Measurements from ENCODE around the gene FCRL1. TPM values are rescaled to one million over a fixed set of nuclear protein-coding genes. Genes with fewer than 3 reads are reported as not detected.

Gene FCRL1
- total RNA-seq, 2 experiments from 2014 or later = 62.8 to 72.6 TPM

GRCh38 chr1:157785248-157785647 lies 34.7 kb downstream of the FCRL1 start:
- intact Hi-C loops (cut with micrococcal nuclease; ENCODE audit: unreplicated experiment) = no loop called here
- no peak for TF ChIP-seq EZH2phosphoT487 (IDR thresholded peaks at IDR 0.05; ENCODE audit: borderline replicate concordance, low read depth, low read length)
- no peak for TF ChIP-seq CTCF (conservative IDR thresholded peaks at IDR 0.05; ENCODE audit: low read length)
- Histone ChIP-seq H2AFZ (ENCODE audit: low read length) (peak overlapping the region; percentile 2; the same call in 1 of the 2 replicates), H3K27ac (ENCODE audit: low read depth, low read length, poor library complexity, severe bottlenecking) (peak overlapping the region; percentile 71), H3K79me2 (ENCODE audit: insufficient read depth, low read depth, low read length) (no peaks in the 10 kb centered on the region), H3K9me3 (ENCODE audit: low read length) (peaks cover 21% of the 10 kb centered on the region; the same call in 1 of the 2 replicates), H4K20me1 (ENCODE audit: insufficient read depth, low read length) (no peaks in the 10 kb centered on the region), H3K4me2 (ENCODE audit: low read length) (peak overlapping the region; percentile 68), H3K36me3 (ENCODE audit: insufficient read depth, low read length) (peaks cover 15% of the 10 kb centered on the region; the same call in 1 of the 2 replicates), H3K4me3 (ENCODE audit: low read depth, low read length, poor library complexity, severe bottlenecking) (no peak overlapping the region), H3K4me1 (ENCODE audit: insufficient read depth, low read length, poor library complexity, severe bottlenecking) (peaks cover 68% of the 10 kb centered on the region), H3K9me2 (ENCODE audit: insufficient read depth, low read length) (no peaks in the 10 kb centered on the region)
- ChIA-PET CTCF (ENCODE audit: unreplicated experiment) (no interaction called here), POLR2A (interaction anchor here (0.9 to 3.3 kb wide), 6 partner anchors 8 to 95 kb away, joined by 3 to 22 read pairs (median 4); partner anchors contain the start of gene FCRL2)
- peak; percentile 78 for DNase-seq (ENCODE audit: low spot score)
- BruUV-seq (replicated peaks) = no TSS peak

DNA sequence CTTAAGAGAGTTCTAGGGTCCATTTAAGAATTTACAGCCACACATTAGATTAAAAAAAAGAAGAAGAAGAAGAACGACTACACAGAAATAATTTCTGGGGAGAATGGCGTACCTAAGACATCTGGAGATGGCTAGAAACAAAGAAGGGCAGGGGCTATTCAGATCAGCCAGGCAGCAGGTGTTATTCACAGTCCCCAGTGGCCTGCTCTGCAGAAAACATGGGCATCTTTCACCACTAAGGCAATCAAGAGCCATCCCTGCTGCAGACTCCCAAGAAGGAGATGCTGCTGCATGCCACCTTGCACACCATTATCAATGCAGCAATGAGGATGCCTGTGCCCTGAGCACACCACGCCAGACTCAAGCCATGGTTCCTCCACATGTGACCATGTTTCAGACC lies 35.1 kb downstream of the FCRL1 start:
- intact Hi-C loops (cut with micrococcal nuclease; ENCODE audit: unreplicated experiment) = loop anchor here (1.0 kb wide), 1 partner anchor 22 kb away; no protein-coding TSS in a partner anchor
- Histone ChIP-seq H2AFZ (ENCODE audit: low read length) (peak overlapping the region; percentile 2; the same call in 1 of the 2 replicates), H3K79me2 (ENCODE audit: insufficient read depth, low read depth, low read length) (no peaks in the 10 kb centered on the region), H3K4me1 (ENCODE audit: insufficient read depth, low read length, poor library complexity, severe bottlenecking) (peaks cover 72% of the 10 kb centered on the region), H3K4me2 (ENCODE audit: low read length) (peak overlapping the region; percentile 68), H3K27ac (ENCODE audit: low read depth, low read length, poor library complexity, severe bottlenecking) (peak overlapping the region; percentile 71), H3K36me3 (ENCODE audit: insufficient read depth, low read length) (peaks cover 15% of the 10 kb centered on the region), H3K4me3 (ENCODE audit: low read depth, low read length, poor library complexity, severe bottlenecking) (no peak overlapping the region), H3K9me3 (ENCODE audit: low read length) (peaks cover 18% of the 10 kb centered on the region; the same call in 1 of the 2 replicates), H3K9me2 (ENCODE audit: insufficient read depth, low read length) (no peaks in the 10 kb centered on the region), H4K20me1 (ENCODE audit: insufficient read depth, low read length) (no peaks in the 10 kb centered on the region)
- peak; percentile 74 for DNase-seq (ENCODE audit: low spot score)
- no TSS peak for BruUV-seq (replicated peaks)
- ChIA-PET CTCF (ENCODE audit: unreplicated experiment) (no interaction called here), POLR2A (interaction anchor here (1.7 to 3.3 kb wide), 3 partner anchors 8 to 22 kb away, joined by 5 to 22 read pairs (median 16); partner anchors contain the start of gene FCRL2)
- TF ChIP-seq EZH2phosphoT487 (IDR thresholded peaks at IDR 0.05; ENCODE audit: borderline replicate concordance, low read depth, low read length) (no peak), CTCF (conservative IDR thresholded peaks at IDR 0.05; ENCODE audit: low read length) (no peak)

- Histone ChIP-seq H3K36me3 (ENCODE audit: insufficient read depth, low read length) (peaks cover 13% of the 10 kb centered on the region), H2AFZ (ENCODE audit: low read length) (no peak overlapping the region), H3K9me2 (ENCODE audit: insufficient read depth, low read length) (no peaks in the 10 kb centered on the region), H4K20me1 (ENCODE audit: insufficient read depth, low read length) (no peaks in the 10 kb centered on the region), H3K4me1 (ENCODE audit: insufficient read depth, low read length, poor library complexity, severe bottlenecking) (peaks cover 87% of the 10 kb centered on the region), H3K27ac (ENCODE audit: low read depth, low read length, poor library complexity, severe bottlenecking) (peak overlapping the region; percentile 71), H3K9me3 (ENCODE audit: low read length) (peaks cover 8% of the 10 kb centered on the region; the same call in 1 of the 2 replicates), H3K4me2 (ENCODE audit: low read length) (peak overlapping the region; percentile 68), H3K4me3 (ENCODE audit: low read depth, low read length, poor library complexity, severe bottlenecking) (peak overlapping the region; percentile 19), H3K79me2 (ENCODE audit: insufficient read depth, low read depth, low read length) (no peaks in the 10 kb centered on the region)
- intact Hi-C loops (cut with micrococcal nuclease; ENCODE audit: unreplicated experiment) = no loop called here
- CTCF ChIA-PET (ENCODE audit: unreplicated experiment) = interaction anchor here (0.6 to 1.0 kb wide), 2 partner anchors 40 to 76 kb away, joined by 3 read pairs; no protein-coding TSS in a partner anchor
- no TSS peak for BruUV-seq (replicated peaks)
- POLR2A ChIA-PET = interaction anchor here (1.1 to 2.3 kb wide), 13 partner anchors 8 to 202 kb away, joined by 3 to 18 read pairs (median 3); partner anchors contain the start of gene FCRL1
- TF ChIP-seq EZH2phosphoT487 (IDR thresholded peaks at IDR 0.05; ENCODE audit: borderline replicate concordance, low read depth, low read length) = no peak
- TF ChIP-seq CTCF (conservative IDR thresholded peaks at IDR 0.05; ENCODE audit: low read length) = no peak
- peak; percentile 70 for DNase-seq (ENCODE audit: low spot score)
These were observed 37.0 kb downstream of the FCRL1 start for GRCh38 chr1:157782931-157783330.

Data from OCI-LY7 (cell line).